Epithelial cell of esophagus (primary cell): ENCODE results near the gene ZNF304.
A peak's percentile ranks its signal among the peaks of the same experiment; 100 is the strongest.

Experiments used
- DNase-seq: peaks from one replicate; pipeline ENCODE4 v3.0.0; 2010; ENCODE audit warnings: low read depth
- H3K4me3 ChIP-seq: 2 replicates; pipeline ENCODE4 v1.5.1; 2011; ENCODE audit warnings: mild to moderate bottlenecking, low read length, control low read depth
- CTCF ChIP-seq: IDR thresholded peaks from 2 replicates; pipeline ENCODE4 v1.5.1; 2011; ENCODE audit warnings: low read depth, mild to moderate bottlenecking, low read length, control low read depth, inconsistent platforms; ENCODE audit not compliant: insufficient read depth; ENCODE audit errors: missing control alignments

ZNF304 gene

GRCh38 chr19:57395710-57396109 lies 44.6 kb downstream of the ZNF304 start:
- H3K4me3 ChIP-seq: no peak overlapping the region
- no peak for TF ChIP-seq CTCF
- DNase-seq: no peak

GRCh38 chr19:57398868-57399267 lies 47.8 kb downstream of the ZNF304 start:
- TF ChIP-seq CTCF: no peak
- no peak for DNase-seq
- H3K4me3 ChIP-seq: no peak overlapping the region

GRCh38 chr19:57403737-57404563 lies 52.9 kb downstream of the ZNF304 start:
- H3K4me3 ChIP-seq: no peak overlapping the region
- DNase-seq: no peak
- TF ChIP-seq CTCF: no peak

- DNase-seq: peak; percentile 82
- TF ChIP-seq CTCF: peak; percentile 94
Observed at GRCh38 chr19:57406516-57407123, 55.5 kb downstream of the ZNF304 start.

More at GRCh38 chr19:57406516-57407123, 55.5 kb downstream of the ZNF304 start:
- no peak overlapping the region for H3K4me3 ChIP-seq
